ENCODE data around the gene COBL. TPM values are rescaled to one million over a fixed set of nuclear protein-coding genes. Genes with fewer than 3 reads are reported as not detected.

The COBL gene
- total and polyA plus RNA-seq, 9 of the 15 experiments (the other 6 are each of a cell fraction or from before 2014, with no cell fraction given), result 0.01 to 2.4 (median 0.09) TPM; not detected in 3

- H3K9me3 ChIP-seq (replicated peaks; ENCODE audit: control insufficient read depth, insufficient read depth, low read depth, low read length), result no peaks in the 10 kb centered on the region
- H2AFZ ChIP-seq (ENCODE audit: low read depth, low read length), result no peak overlapping the region
- in situ Hi-C loops (cut with MboI), result no loop called here
- H3K4me1 ChIP-seq (replicated peaks in 1 of 2; ENCODE audit: control insufficient read depth in 2 of 2, insufficient read depth in 2 of 2, low read length in 2 of 2), result no peaks in the 10 kb centered on the region
- ATAC-seq, result no peak
- H3K79me2 ChIP-seq (ENCODE audit: control insufficient read depth, insufficient read depth, low read length), result no peaks in the 10 kb centered on the region
- TF ChIP-seq ETV5 (CRISPR knock-in tag; IDR thresholded peaks at IDR 0.05; ENCODE audit: low read depth) (no peak), KDM1A (IDR thresholded peaks at IDR 0.05) (no peak)
- BruUV-seq (replicated peaks), result no TSS peak
- H3K9me1 ChIP-seq (ENCODE audit: control insufficient read depth, insufficient read depth, low read length), result no peaks in the 10 kb centered on the region
- no peak for FAIRE-seq
- no peak overlapping the region for H3K4me3 ChIP-seq
- WGBS (ENCODE audit: insufficient coverage, low coverage, missing lambda C conversion rate), result 0% methylated on average over 8 of the region's 9 CpGs
- intact Hi-C loops (cut with micrococcal nuclease), result no loop called here
- no peaks in the 10 kb centered on the region for H3K36me3 ChIP-seq (ENCODE audit: control insufficient read depth, insufficient read depth, low read length)
- no peaks in the 10 kb centered on the region; the same call in 1 of the 2 replicates for H4K20me1 ChIP-seq (replicated peaks; ENCODE audit: control insufficient read depth, insufficient read depth, low read length)
- no peak overlapping the region for H3K9ac ChIP-seq (ENCODE audit: insufficient read depth in 1 of 2, low read depth in 2 of 2, low read length in 2 of 2)
- CTCF ChIA-PET (ENCODE audit: low intra/inter-chr PET ratio), result no interaction called here
- no peak overlapping the region for H3K4me2 ChIP-seq (ENCODE audit: insufficient read depth, low read length)
- no peak overlapping the region for H3K27ac ChIP-seq (ENCODE audit: extremely low read depth, low read depth, low read length)
- peaks cover 19 to 39% of the 10 kb centered on the region in 2 experiments for H3K27me3 ChIP-seq (ENCODE audit: control insufficient read depth in 2 of 2, insufficient read depth in 2 of 2, low read length in 2 of 2)
- POLR2A ChIA-PET, result no interaction called here
- no peak for DNase-seq (ENCODE audit: extremely low read depth in 1 of 4, low spot score in 3 of 4)
Measured at GRCh38 chr7:51275532-51275931, 41.1 kb downstream of the COBL start.

GRCh38 chr7:51274955-51275354, 41.7 kb downstream of the COBL start:
- POLR2A ChIA-PET, result no interaction called here
- no peaks in the 10 kb centered on the region for H3K9me3 ChIP-seq (replicated peaks; ENCODE audit: control insufficient read depth, insufficient read depth, low read depth, low read length)
- TF ChIP-seq E2F6 (IDR thresholded peaks at IDR 0.05; ENCODE audit: borderline replicate concordance in 1 of 2, extremely low read depth in 1 of 2, insufficient read depth in 1 of 2, insufficient read length in 1 of 2, low read depth in 1 of 2, low read length in 1 of 2, poor library complexity in 1 of 2, severe bottlenecking in 1 of 2) (no peak), ZNF707 (CRISPR knock-in tag; conservative IDR thresholded peaks at IDR 0.05) (no peak), THRAP3 (IDR thresholded peaks at IDR 0.05; ENCODE audit: borderline replicate concordance) (no peak), PML (IDR thresholded peaks at IDR 0.05; ENCODE audit: low read length) (no peak), ZSCAN29 (IDR thresholded peaks at IDR 0.05) (no peak), TEAD1 (CRISPR knock-in tag; IDR thresholded peaks at IDR 0.05) (no peak), ZNF511 (CRISPR knock-in tag; IDR thresholded peaks at IDR 0.05) (no peak), FOXM1 (IDR thresholded peaks at IDR 0.05; ENCODE audit: low read depth) (no peak), FOXM1 (CRISPR knock-in tag; IDR thresholded peaks at IDR 0.05; ENCODE audit: low read depth) (no peak), MEIS2 (IDR thresholded peaks at IDR 0.05; ENCODE audit: partially characterized antibody) (no peak)

More at GRCh38 chr7:51274955-51275354, 41.7 kb downstream of the COBL start:
- intact Hi-C loops (cut with micrococcal nuclease), result no loop called here
- ATAC-seq, result no peak
- no TSS peak for BruUV-seq (replicated peaks)
- no peaks in the 10 kb centered on the region for H3K36me3 ChIP-seq (ENCODE audit: control insufficient read depth, insufficient read depth, low read length)
- H4K20me1 ChIP-seq (replicated peaks; ENCODE audit: control insufficient read depth, insufficient read depth, low read length), result no peaks in the 10 kb centered on the region; the same call in 1 of the 2 replicates
- no peak overlapping the region for H3K4me3 ChIP-seq
- peaks cover 22 to 39% of the 10 kb centered on the region in 2 experiments for H3K27me3 ChIP-seq (ENCODE audit: control insufficient read depth in 2 of 2, insufficient read depth in 2 of 2, low read length in 2 of 2)
- H2AFZ ChIP-seq (ENCODE audit: low read depth, low read length), result no peak overlapping the region
- 0% methylated on average over 7 of the region's 7 CpGs for WGBS (ENCODE audit: insufficient coverage, low coverage, missing lambda C conversion rate)
- no peaks in the 10 kb centered on the region for H3K9me1 ChIP-seq (ENCODE audit: control insufficient read depth, insufficient read depth, low read length)
- no peaks in the 10 kb centered on the region for H3K4me1 ChIP-seq (replicated peaks in 1 of 2; ENCODE audit: control insufficient read depth in 2 of 2, insufficient read depth in 2 of 2, low read length in 2 of 2)
- no peak overlapping the region for H3K4me2 ChIP-seq (ENCODE audit: insufficient read depth, low read length)
- no peaks in the 10 kb centered on the region for H3K79me2 ChIP-seq (ENCODE audit: control insufficient read depth, insufficient read depth, low read length)
- no peak overlapping the region for H3K27ac ChIP-seq (ENCODE audit: extremely low read depth, low read depth, low read length)
- no peak for DNase-seq (ENCODE audit: extremely low read depth in 1 of 4, low spot score in 3 of 4)
- H3K9ac ChIP-seq (ENCODE audit: insufficient read depth in 1 of 2, low read depth in 2 of 2, low read length in 2 of 2), result no peak overlapping the region
- in situ Hi-C loops (cut with MboI), result no loop called here
- CTCF ChIA-PET (ENCODE audit: low intra/inter-chr PET ratio), result no interaction called here
- no peak for FAIRE-seq
